H1 (cell line): Measurements from ENCODE around the gene KLHL5. TPM values are rescaled to one million over a fixed set of nuclear protein-coding genes. Genes with fewer than 3 reads are reported as not detected.

Experiments used
- CTCF ChIA-PET: fragments of 300-600 bp; sonication (Branson Sonifier 250); formaldehyde crosslinking; loops from one replicate; lab custom pipeline; 2021; ENCODE audit not compliant: partially characterized antibody; lab: Charles Lee
- POLR2A ChIA-PET: fragments of 300-600 bp; sonication (Branson Sonifier 250); formaldehyde crosslinking; loops from one replicate; lab custom pipeline; 2021; ENCODE audit warnings: inconsistent platforms; ENCODE audit not compliant: partially characterized antibody; lab: Charles Lee
- DNase-seq, 2 experiments: peaks; one replicate each; pipeline versions ENCODE4 v3.0.0 to v3.0.0-alpha.2; 2010 to 2022; ENCODE audit warnings: low spot score in 2 of 2, low read depth in 1 of 2, mixed read lengths in 1 of 2
- FAIRE-seq: peaks from 2 replicates; lab custom pipeline; 2011; peaks lifted over from hg19 to GRCh38; lab: Jason Lieb, UNC
- H2AFZ ChIP-seq: 2 replicates; pipeline ENCODE4 v1.8.1; 2012; ENCODE audit warnings: low read length, inconsistent platforms
- H2AK5ac ChIP-seq: 2 replicates; pipeline ENCODE4 v1.6.1; 2013; ENCODE audit warnings: low read depth, low read length
- H2BK120ac ChIP-seq: replicated peaks from 2 replicates; pipeline ENCODE3; 2013; ENCODE audit warnings: low read depth, low read length, inconsistent platforms
- H2BK12ac ChIP-seq: 2 replicates; pipeline ENCODE4 v1.6.1; 2013; ENCODE audit warnings: low read depth, low read length
- H2BK15ac ChIP-seq: 2 replicates; pipeline ENCODE4 v1.6.1; 2013; ENCODE audit warnings: low read length
- H2BK20ac ChIP-seq: 2 replicates; pipeline ENCODE4 v1.6.1; 2013; ENCODE audit warnings: low read length
- H2BK5ac ChIP-seq: 2 replicates; pipeline ENCODE4 v1.6.1; 2013; ENCODE audit warnings: low read depth, low read length
- H3K14ac ChIP-seq: 2 replicates; pipeline ENCODE4 v1.6.1; 2013; ENCODE audit warnings: inconsistent platforms; ENCODE audit not compliant: insufficient read length
- H3K18ac ChIP-seq: 2 replicates; pipeline ENCODE4 v1.6.1; 2013; ENCODE audit warnings: low read length; ENCODE audit errors: extremely low read depth
- H3K23ac ChIP-seq: 2 replicates; pipeline ENCODE4 v1.6.1; 2013; ENCODE audit warnings: inconsistent platforms; ENCODE audit not compliant: insufficient read length
- H3K23me2 ChIP-seq: 2 replicates; pipeline ENCODE4 v1.6.1; 2013; ENCODE audit warnings: low read depth, low read length
- H3K27ac ChIP-seq: 2 replicates; pipeline ENCODE4 v1.6.1; 2011; ENCODE audit warnings: low read depth, low read length, inconsistent platforms
- H3K27me3 ChIP-seq, 4 experiments: replicated peaks in 1 of 4; 1 replicate in 1 of 4; 2 replicates in 3 of 4; pipeline versions ENCODE4 v1.6.1 to v1.8.1; 2011 to 2013; ENCODE audit warnings: low read length in 3 of 4, mild to moderate bottlenecking in 3 of 4, inconsistent platforms in 2 of 4, mixed read lengths in 2 of 4, moderate library complexity in 1 of 4; ENCODE audit not compliant: control insufficient read depth in 3 of 4, insufficient read depth in 3 of 4; ENCODE audit errors: extremely low read depth in 1 of 4
- H3K36me3 ChIP-seq, 4 experiments: 2 replicates each; pipeline versions ENCODE4 v1.6.1 to v1.8.1; 2011 to 2013; ENCODE audit warnings: mild to moderate bottlenecking in 4 of 4, low read length in 3 of 4, moderate library complexity in 2 of 4, control low read depth in 1 of 4, inconsistent platforms in 1 of 4; ENCODE audit not compliant: insufficient read depth in 4 of 4, control insufficient read depth in 2 of 4
- H3K4ac ChIP-seq: replicated peaks from 2 replicates; pipeline ENCODE3; 2013; ENCODE audit warnings: low read length, low read depth, mixed read lengths, inconsistent platforms; ENCODE audit not compliant: insufficient read length
- H3K4me1 ChIP-seq, 4 experiments: replicated peaks in 1 of 4; 1 replicate in 1 of 4; 2 replicates in 3 of 4; pipeline versions ENCODE4 v1.6.1 to v1.8.1; 2011 to 2013; ENCODE audit warnings: low read length in 3 of 4, inconsistent platforms in 2 of 4, mixed read lengths in 1 of 4; ENCODE audit not compliant: insufficient read depth in 4 of 4, control insufficient read depth in 3 of 4
- H3K4me2 ChIP-seq, 2 experiments: 2 replicates each; pipeline versions ENCODE4 v1.6.1 to v1.8.1; 2011 to 2013; ENCODE audit warnings: low read depth in 2 of 2, low read length in 2 of 2, control low read depth in 1 of 2, inconsistent platforms in 1 of 2, mild to moderate bottlenecking in 1 of 2; ENCODE audit not compliant: insufficient read depth in 1 of 2
- H3K4me3 ChIP-seq, 4 experiments: fragments of 200-600, 300-600 bp in 1 of 4; sonication (generic), shearing (Covaris generic), sonication (Bioruptor Twin) in 1 of 4; 2 replicates each; pipeline versions ENCODE4 v1.5.1 to v1.8.1; 2011 to 2016; ENCODE audit warnings: low read length in 4 of 4, low read depth in 3 of 4, control low read depth in 2 of 4, inconsistent platforms in 2 of 4, mild to moderate bottlenecking in 2 of 4, mixed read lengths in 1 of 4, moderate library complexity in 1 of 4; ENCODE audit not compliant: insufficient read depth in 2 of 4; ENCODE audit errors: extremely low read depth in 1 of 4
- H3K56ac ChIP-seq: replicated peaks from 2 replicates; pipeline ENCODE3; 2013; ENCODE audit warnings: low read depth, mild to moderate bottlenecking, mixed read lengths, low read length, inconsistent platforms; ENCODE audit not compliant: insufficient read length
- H3K79me1 ChIP-seq: 2 replicates; pipeline ENCODE4 v1.6.1; 2013; ENCODE audit warnings: low read depth, low read length, control low read depth
- H3K79me2 ChIP-seq, 2 experiments: 2 replicates each; pipeline versions ENCODE4 v1.6.1 to v1.8.1; 2012 to 2013; ENCODE audit warnings: low read length in 2 of 2, mild to moderate bottlenecking in 2 of 2, inconsistent platforms in 1 of 2; ENCODE audit not compliant: insufficient read depth in 2 of 2, control insufficient read depth in 1 of 2
- H3K9ac ChIP-seq, 4 experiments: replicated peaks in 1 of 4; 1 replicate in 1 of 4; 2 replicates in 3 of 4; pipeline versions ENCODE4 v1.6.1 to v1.8.1; 2011 to 2013; ENCODE audit warnings: low read depth in 3 of 4, low read length in 3 of 4, control low read depth in 2 of 4, mild to moderate bottlenecking in 2 of 4, moderate library complexity in 2 of 4, inconsistent platforms in 1 of 4; ENCODE audit errors: extremely low read depth in 1 of 4
- H3K9me3 ChIP-seq, 2 experiments: 2 replicates each; pipeline versions ENCODE4 v1.6.1 to v1.8.1; 2012 to 2013; ENCODE audit warnings: mild to moderate bottlenecking in 2 of 2, moderate library complexity in 2 of 2, control low read depth in 1 of 2, inconsistent platforms in 1 of 2, low read depth in 1 of 2, low read length in 1 of 2, mixed read lengths in 1 of 2; ENCODE audit not compliant: insufficient read depth in 2 of 2
- H4K20me1 ChIP-seq, 2 experiments: replicated peaks in 1 of 2; 2 replicates each; pipeline versions ENCODE3 to v1.8.1; 2011 to 2013; ENCODE audit warnings: inconsistent platforms in 2 of 2, low read length in 2 of 2, mild to moderate bottlenecking in 1 of 2; ENCODE audit not compliant: insufficient read depth in 2 of 2, control insufficient read depth in 1 of 2
- H4K5ac ChIP-seq: 2 replicates; pipeline ENCODE4 v1.6.1; 2013; ENCODE audit warnings: low read length, low read depth, mixed read lengths, inconsistent platforms; ENCODE audit not compliant: insufficient read length
- H4K8ac ChIP-seq: 2 replicates; pipeline ENCODE4 v1.8.0; 2013; ENCODE audit warnings: mild to moderate bottlenecking, moderate library complexity, low read length, inconsistent platforms; ENCODE audit not compliant: insufficient read depth; ENCODE audit errors: extremely low read depth
- H4K91ac ChIP-seq: replicated peaks from 2 replicates; pipeline ENCODE3; 2013; ENCODE audit warnings: low read length, mixed read lengths, inconsistent platforms; ENCODE audit not compliant: insufficient read length
- CHD2 ChIP-seq: IDR thresholded peaks from 2 replicates; pipeline ENCODE4 v1.6.1; 2012; ENCODE audit warnings: low read length, improper control_type of control experiment
- EZH2 ChIP-seq: fragments of 200-600 bp; sonication (generic); IDR thresholded peaks from 2 replicates; pipeline ENCODE4 v1.7.1; 2012; ENCODE audit warnings: low read depth, mild to moderate bottlenecking, moderate library complexity, low read length, inconsistent platforms; ENCODE audit not compliant: severe bottlenecking
- FOSL1 ChIP-seq: IDR thresholded peaks from 2 replicates; pipeline ENCODE4 v1.6.1; 2011; ENCODE audit warnings: mild to moderate bottlenecking, low read depth, low read length, moderate library complexity; ENCODE audit not compliant: insufficient read depth
- JUND ChIP-seq: IDR thresholded peaks from 2 replicates; pipeline ENCODE4 v1.6.1; 2011; ENCODE audit warnings: mild to moderate bottlenecking, improper control_type of control experiment, low read length
- NRF1 ChIP-seq: IDR thresholded peaks from 2 replicates; pipeline ENCODE4 v1.6.1; 2011; ENCODE audit warnings: mild to moderate bottlenecking, low read depth, low read length, improper control_type of control experiment
- PHF8 ChIP-seq: fragments of 200-600 bp; sonication (generic); conservative IDR thresholded peaks from 2 replicates; pipeline ENCODE4 v1.7.1; 2012; ENCODE audit warnings: low read depth, mild to moderate bottlenecking, inconsistent platforms, low read length, moderate library complexity
- POU5F1 ChIP-seq: IDR thresholded peaks from 2 replicates; pipeline ENCODE4 v1.6.1; 2011; ENCODE audit warnings: low read depth, mild to moderate bottlenecking, low read length, moderate library complexity
- RNF2 ChIP-seq: fragments of 200-900, 300-1000 bp; sonication (generic); IDR thresholded peaks from 2 replicates; pipeline ENCODE4 v1.7.1; 2016; ENCODE audit warnings: borderline replicate concordance, low read depth, mild to moderate bottlenecking, antibody characterized with exemption, low read length; ENCODE audit not compliant: poor library complexity, severe bottlenecking; ENCODE audit errors: missing control alignments
- SP2 ChIP-seq: IDR thresholded peaks from 2 replicates; pipeline ENCODE4 v1.6.1; 2012; ENCODE audit warnings: mild to moderate bottlenecking, low read length, inconsistent platforms
- WGBS, 2 experiments: shearing (Covaris generic) in 1 of 2; methylation state at CpG; one replicate each; pipeline versions ENCODE4 v1.1.6 to v1.1.7; 2013 to 2015; ENCODE audit warnings: low lambda C conversion rate in 2 of 2, mixed read lengths in 2 of 2, inconsistent platforms in 1 of 2, low coverage in 1 of 2, missing lambda C conversion rate in 1 of 2; ENCODE audit not compliant: insufficient replicate concordance in 2 of 2, insufficient coverage in 1 of 2, insufficient read length in 1 of 2; ENCODE audit errors: extremely low coverage in 1 of 2, missing lambda C conversion rate in 1 of 2; 5-methylcytosine and 5-hydroxymethylcytosine counted together
- polyA plus RNA-seq, 7 experiments: library from polyadenylated mRNA; depleted of rRNA in 3 of 7; stranded (reverse) in 5 of 7; unstranded in 2 of 7; fragments of >200 nt in 5 of 7; fragments of 200-250 nt in 2 of 7; gene quantifications; 1 replicate in 5 of 7; 2 replicates in 1 of 7; 4 replicates in 1 of 7; pipeline versions ENCODE4 v1.2.1 to v1.2.3, GENCODE V29; 2011 to 2013; ENCODE audit warnings: missing spikeins in 2 of 7, mixed read lengths in 2 of 7
- total RNA-seq: library from RNA; stranded (reverse); fragmentation: NEBNext Ultra II Directional; extraction: Animal tissue kit (Norgen Biotek cat#: 25700); gene quantifications from 2 replicates; pipeline ENCODE4 v1.2.1, GENCODE V29; 2021

KLHL5 gene
- total and polyA plus RNA-seq, 2 of the 8 experiments (the other 6 are each of a cell fraction or from before 2014, with no cell fraction given) = 13.0 to 23.6 TPM

DNA sequence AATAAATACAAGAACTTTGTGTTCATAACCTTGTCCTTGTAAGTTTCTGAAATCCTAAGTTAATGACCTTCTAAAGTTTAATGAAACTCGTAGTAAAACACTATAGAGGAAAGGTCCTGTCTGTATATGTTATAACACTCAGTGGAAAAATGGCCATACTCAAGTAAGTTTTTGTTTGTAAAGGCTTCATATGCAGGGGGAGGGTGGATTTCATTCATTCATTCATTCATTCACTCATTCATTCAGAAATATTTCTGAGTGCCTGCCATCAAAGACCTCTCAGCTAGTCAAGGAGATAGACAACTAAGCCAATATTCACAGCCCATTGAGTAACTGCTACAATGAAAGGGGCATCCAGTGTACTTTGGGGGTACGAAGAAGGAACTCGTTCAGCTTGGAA lies 22.9 kb upstream of the KLHL5 start:
- H3K4me2 ChIP-seq = no peak overlapping the region
- no peak overlapping the region for H2BK20ac ChIP-seq
- H3K27ac ChIP-seq = no peak overlapping the region
- H3K79me2 ChIP-seq = no peaks in the 10 kb centered on the region
- H3K18ac ChIP-seq = no peak overlapping the region
- H2AFZ ChIP-seq = no peak overlapping the region
- H4K8ac ChIP-seq = no peak overlapping the region
- ChIA-PET POLR2A (no interaction called here), CTCF (interaction anchor here (0.7 kb wide), 1 partner anchor 106 kb away, joined by 3 read pairs; no protein-coding TSS in a partner anchor)
- no peak overlapping the region for H3K56ac ChIP-seq
- TF ChIP-seq SP2 (no peak), JUND (no peak), PHF8 (no peak), POU5F1 (no peak), FOSL1 (no peak), EZH2 (no peak), NRF1 (no peak), RNF2 (no peak), CHD2 (no peak)
- FAIRE-seq (no peak), DNase-seq (no peak)
- no peaks in the 10 kb centered on the region for H3K79me1 ChIP-seq
- H3K4me1 ChIP-seq = peaks cover 5 to 12% (median 8%) of the 10 kb centered on the region in 4 experiments
- no peak overlapping the region for H2BK120ac ChIP-seq
- no peak overlapping the region for H2BK12ac ChIP-seq
- no peaks in the 10 kb centered on the region for H3K36me3 ChIP-seq
- no peak overlapping the region for H4K91ac ChIP-seq
- no peaks in the 10 kb centered on the region for H3K27me3 ChIP-seq
- no peak overlapping the region for H2BK15ac ChIP-seq
- no peak overlapping the region for H2BK5ac ChIP-seq
- H2AK5ac ChIP-seq = no peak overlapping the region
- H3K4me3 ChIP-seq = no peak overlapping the region
- WGBS, 2 experiments = 93% methylated on average over 3 of the region's 3 CpGs; no CpG with 5 or more reads in 1 of the 2 experiments
- no peaks in the 10 kb centered on the region for H4K20me1 ChIP-seq
- no peaks in the 10 kb centered on the region for H3K9me3 ChIP-seq
- no peak overlapping the region for H3K23ac ChIP-seq
- H3K14ac ChIP-seq = no peak overlapping the region
- H4K5ac ChIP-seq = no peak overlapping the region
- no peak overlapping the region for H3K4ac ChIP-seq
- H3K23me2 ChIP-seq = 0 out of 2 replicates have a peak, but pooled peaks cover 2% of the 10 kb centered on the region
- H3K9ac ChIP-seq = no peak overlapping the region
